Measurements from ENCODE around the gene ARHGEF26.

The ARHGEF26 gene

GRCh38 chr3:154307363-154307762, 186.2 kb downstream of the ARHGEF26 start:
- no peak overlapping the region for H3K27ac ChIP-seq
- no peak overlapping the region for H3K4me3 ChIP-seq

Measured in skin epidermis (tissue), 12 donors.